HCT116 (cell line): Measurements from ENCODE around the gene AASS. TPM values are rescaled to one million over a fixed set of nuclear protein-coding genes. Genes with fewer than 3 reads are reported as not detected.

Experiments
- ATAC-seq: fragments of 200-7000 bp; cut with Tn5 transposase; 2 replicates; pipeline ENCODE4 v1.9.1; 2020; ENCODE audit warnings: mild to moderate bottlenecking, moderate library complexity
- BruUV-seq: library from RNA; stranded (reverse); fragments of 400-500 nt; replicated peaks from 2 replicates; lab custom pipeline; 2021; lab: Mats Ljungman, UMichigan
- CTCF ChIA-PET: fragments of 300-600 bp; sonication (Branson Sonifier 250); formaldehyde crosslinking; loops from one replicate; lab custom pipeline; 2021; ENCODE audit warnings: antibody characterized with exemption; lab: Charles Lee
- POLR2A ChIA-PET: fragments of 300-600, 350-600 bp; sonication (Branson Sonifier 250); formaldehyde crosslinking; loops from one replicate; lab custom pipeline; 2021; ENCODE audit warnings: antibody characterized with exemption; lab: Charles Lee
- RAD21 ChIA-PET, 2 experiments: fragments of 300-600 bp; sonication (Branson Sonifier 250); formaldehyde crosslinking; loops; one replicate each; lab custom pipeline; 2023; ENCODE audit warnings: low total read pairs in 2 of 2; ENCODE audit not compliant: uncharacterized antibody in 2 of 2, unreplicated experiment in 2 of 2, low non-redundant PET in 1 of 2; lab: Charles Lee
- DNase-seq: peaks from one replicate; pipeline ENCODE4 v3.0.0-alpha.2; 2010; ENCODE audit warnings: low read depth, low spot score
- H2AFZ ChIP-seq: fragments of 200-600 bp; shearing (Covaris generic), sonication (generic); 2 replicates; pipeline ENCODE4 v1.6.1; 2017; ENCODE audit warnings: low read depth, mixed run types, mixed read lengths, antibody characterized with exemption, low read length; ENCODE audit not compliant: poor library complexity, severe bottlenecking
- H3K27ac ChIP-seq: 2 replicates; pipeline ENCODE4 v1.5.1; 2012; ENCODE audit warnings: low read depth, low read length
- H3K27me3 ChIP-seq: fragments of 200-600 bp; sonication (generic); 2 replicates; pipeline ENCODE4 v1.6.1; 2016; ENCODE audit warnings: mixed run types, low read length, mixed read lengths; ENCODE audit not compliant: insufficient read depth
- H3K36me3 ChIP-seq, 2 experiments: fragments of 200-500 bp in 1 of 2; fragments of 200-600 bp in 1 of 2; sonication (Bioruptor generic) in 1 of 2; sonication (generic) in 1 of 2; 2 replicates each; pipeline versions ENCODE4 v1.5.1 to v1.6.1; 2014 to 2016; ENCODE audit warnings: low read length in 2 of 2, inconsistent platforms in 1 of 2, mixed read lengths in 1 of 2, mixed run types in 1 of 2; ENCODE audit not compliant: insufficient read depth in 2 of 2, control insufficient read depth in 1 of 2
- H3K4me1 ChIP-seq, 2 experiments: fragments of 200-600 bp in 1 of 2; sonication (generic) in 1 of 2; 2 replicates each; pipeline versions ENCODE4 v1.5.1 to v1.6.1; 2012 to 2017; ENCODE audit warnings: low read length in 2 of 2, inconsistent platforms in 1 of 2, mild to moderate bottlenecking in 1 of 2, mixed read lengths in 1 of 2, mixed run types in 1 of 2, moderate library complexity in 1 of 2; ENCODE audit not compliant: insufficient read depth in 2 of 2, control insufficient read depth in 1 of 2
- H3K4me2 ChIP-seq: fragments of 200-600 bp; sonication (generic); 2 replicates; pipeline ENCODE4 v1.6.1; 2017; ENCODE audit warnings: mixed run types, low read length, mixed read lengths
- H3K4me3 ChIP-seq, 2 experiments: fragments of 200-600 bp in 1 of 2; sonication (generic) in 1 of 2; replicated peaks in 1 of 2; 2 replicates each; pipeline ENCODE4 v1.5.1; 2011 to 2016; ENCODE audit warnings: low read length in 2 of 2, control low read depth in 1 of 2, low read depth in 1 of 2, mild to moderate bottlenecking in 1 of 2, mixed read lengths in 1 of 2, mixed run types in 1 of 2
- H3K79me2 ChIP-seq: fragments of 200-600 bp; sonication (generic); 2 replicates; pipeline ENCODE4 v1.6.1; 2017; ENCODE audit warnings: mild to moderate bottlenecking, mixed run types, low read length, moderate library complexity, mixed read lengths; ENCODE audit not compliant: insufficient read depth
- H3K9ac ChIP-seq: fragments of 200-600 bp; sonication (generic); 2 replicates; pipeline ENCODE4 v1.6.1; 2016; ENCODE audit warnings: low read length, mixed read lengths
- H3K9me2 ChIP-seq: fragments of 200-600 bp; sonication (generic), shearing (Covaris generic); 2 replicates; pipeline ENCODE4 v1.6.1; 2017; ENCODE audit warnings: mixed run types, mild to moderate bottlenecking, moderate library complexity; ENCODE audit not compliant: insufficient read depth
- H3K9me3 ChIP-seq, 2 experiments: fragments of 200-500 bp in 1 of 2; fragments of 200-600 bp in 1 of 2; sonication (Bioruptor generic) in 1 of 2; sonication (generic) in 1 of 2; 2 replicates each; pipeline ENCODE4 v1.6.1; 2014 to 2017; ENCODE audit warnings: low read length in 2 of 2, mixed read lengths in 2 of 2, inconsistent platforms in 1 of 2, low read depth in 1 of 2, mild to moderate bottlenecking in 1 of 2, mixed run types in 1 of 2, moderate library complexity in 1 of 2; ENCODE audit not compliant: control insufficient read depth in 1 of 2, insufficient read depth in 1 of 2
- H4K20me1 ChIP-seq: fragments of 200-600 bp; sonication (generic), shearing (Covaris generic); 2 replicates; pipeline ENCODE4 v1.6.1; 2017; ENCODE audit warnings: mixed run types, mild to moderate bottlenecking, moderate library complexity; ENCODE audit not compliant: insufficient read depth
- ATF3 ChIP-seq: IDR thresholded peaks from 2 replicates; pipeline ENCODE4 v1.6.1; 2012
- CTCF ChIP-seq, 3 experiments: fragments of 200-600 bp in 1 of 3; sonication (generic) in 1 of 3; IDR thresholded peaks in 2 of 3; conservative IDR thresholded peaks in 1 of 3; 2 replicates each; pipeline ENCODE4 v1.5.1; 2012 to 2017; ENCODE audit warnings: low read depth in 2 of 3, low read length in 2 of 3, antibody characterized with exemption in 1 of 3, borderline replicate concordance in 1 of 3, control low read depth in 1 of 3, mild to moderate bottlenecking in 1 of 3, mixed read lengths in 1 of 3, mixed run types in 1 of 3, moderate library complexity in 1 of 3; ENCODE audit not compliant: insufficient read depth in 1 of 3
- ELF1 ChIP-seq: IDR thresholded peaks from 2 replicates; pipeline ENCODE4 v1.6.1; 2012; ENCODE audit warnings: low read depth, borderline replicate concordance
- EZH2 ChIP-seq: fragments of 200-600 bp; sonication (generic); IDR thresholded peaks from 2 replicates; pipeline ENCODE4 v1.6.1; 2017; ENCODE audit warnings: antibody characterized with exemption, mixed run types
- FOSL1 ChIP-seq: IDR thresholded peaks from 2 replicates; pipeline ENCODE4 v1.6.1; 2012; ENCODE audit warnings: low read depth
- MAX ChIP-seq: IDR thresholded peaks from 2 replicates; pipeline ENCODE4 v1.6.1; 2012
- POLR2AphosphoS5 ChIP-seq: IDR thresholded peaks from 2 replicates; pipeline ENCODE4 v1.6.1; 2011; ENCODE audit warnings: mild to moderate bottlenecking, low read depth, low read length, moderate library complexity
- RAD21 ChIP-seq: IDR thresholded peaks from 2 replicates; pipeline ENCODE4 v1.6.1; 2012; ENCODE audit warnings: low read depth, mild to moderate bottlenecking
- SIN3A ChIP-seq: IDR thresholded peaks from 2 replicates; pipeline ENCODE4 v1.6.1; 2012; ENCODE audit warnings: low read depth
- SRF ChIP-seq: IDR thresholded peaks from 2 replicates; pipeline ENCODE4 v1.6.1; 2012; ENCODE audit warnings: low read depth
- TCF7L2 ChIP-seq: IDR thresholded peaks from 2 replicates; pipeline ENCODE4 v1.7.0; 2011; ENCODE audit warnings: borderline replicate concordance, inconsistent platforms; ENCODE audit not compliant: insufficient read depth, insufficient read length; ENCODE audit errors: extremely low read depth
- ZFX ChIP-seq: fragments of 450-650 bp; IDR thresholded peaks from 2 replicates; pipeline ENCODE4 v1.6.1; 2017
- intact Hi-C: fragments of 100-400 bp; cut with micrococcal nuclease; formaldehyde crosslinking; loops from 2 replicates; pipeline ENCODE4 v1.10.0; 2022
- total RNA-seq: library from RNA; stranded (reverse); gene quantifications from one replicate; pipeline ENCODE4 v1.2.1, GENCODE V29; 2021; ENCODE audit not compliant: unreplicated experiment

The AASS gene
- total RNA-seq, 1 experiment from 2014 or later = 5.1 TPM

GRCh38 chr7:122166740-122167139, 22.7 kb upstream of the AASS start:
- Histone ChIP-seq H3K27me3 (no peaks in the 10 kb centered on the region), H3K9me3 (no peaks in the 10 kb centered on the region), H3K4me3 (no peak overlapping the region), H3K4me1 (peaks cover 0 to 1% of the 10 kb centered on the region in 2 experiments; a peak in 1 of 4 replicates), H4K20me1 (no peaks in the 10 kb centered on the region), H3K9ac (no peak overlapping the region), H2AFZ (no peak overlapping the region), H3K79me2 (no peaks in the 10 kb centered on the region), H3K27ac (no peak overlapping the region), H3K4me2 (no peak overlapping the region), H3K36me3 (no peaks in the 10 kb centered on the region), H3K9me2 (0 out of 2 replicates have a peak, but pooled peaks cover 2% of the 10 kb centered on the region)
- BruUV-seq = no TSS peak
- no peak for ATAC-seq
- intact Hi-C loops = no loop called here
- CTCF ChIA-PET = no interaction called here
- no peak for DNase-seq
- POLR2A ChIA-PET = no interaction called here
- TF ChIP-seq POLR2AphosphoS5 (no peak), SIN3A (no peak), ZFX (no peak), ELF1 (no peak), RAD21 (no peak), MAX (no peak), EZH2 (no peak)
- RAD21 ChIA-PET = no interaction called here

GRCh38 chr7:122166275-122166674, 22.2 kb upstream of the AASS start:
- intact Hi-C loops = no loop called here
- ATAC-seq = no peak
- no peaks in the 10 kb centered on the region for H3K9me3 ChIP-seq
- H3K9ac ChIP-seq = no peak overlapping the region
- TF ChIP-seq POLR2AphosphoS5 (no peak), TCF7L2 (no peak), FOSL1 (no peak), CTCF (IDR thresholded peaks at IDR 0.05 in 2 of 3, conservative IDR thresholded peaks at IDR 0.05 in 1 of 3; ENCODE audit: borderline replicate concordance in 1 of 3, insufficient read depth in 1 of 3, low read depth in 2 of 3, low read length in 2 of 3) (no peak), SRF (no peak), ATF3 (no peak)
- CTCF ChIA-PET = no interaction called here
- 0 out of 2 replicates have a peak, but pooled peaks cover 2% of the 10 kb centered on the region for H3K9me2 ChIP-seq
- H3K4me3 ChIP-seq = no peak overlapping the region
- H4K20me1 ChIP-seq = no peaks in the 10 kb centered on the region
- H3K36me3 ChIP-seq = no peaks in the 10 kb centered on the region
- no peaks in the 10 kb centered on the region for H3K27me3 ChIP-seq
- H3K4me2 ChIP-seq = no peak overlapping the region
- peaks cover 0 to 6% of the 10 kb centered on the region in 2 experiments; a peak in 1 of 4 replicates for H3K4me1 ChIP-seq
- H3K27ac ChIP-seq = no peak overlapping the region
- RAD21 ChIA-PET = no interaction called here
- BruUV-seq = no TSS peak
- no peak overlapping the region for H2AFZ ChIP-seq
- no peak for DNase-seq
- POLR2A ChIA-PET = no interaction called here
- no peaks in the 10 kb centered on the region for H3K79me2 ChIP-seq
